Gastrocnemius medialis (tissue), 4 donors: ENCODE measurements around the gene GALM.

Experiments used
- POLR2A ChIP-seq, 2 donors: fragments of 450-650 bp; IDR thresholded peaks; one replicate each; pipeline ENCODE4 v1.6.1; 2017; ENCODE audit warnings: antibody characterized with exemption in 2 of 2, mild to moderate bottlenecking in 2 of 2, moderate library complexity in 2 of 2
- TF ChIP-seq, protein P1 (sequence below), 5 experiments: fragments of 450-650 bp in 3 of 5; fragments of 200-600 bp in 2 of 5; sonication (generic) in 2 of 5; IDR thresholded peaks in 4 of 5; conservative IDR thresholded peaks in 1 of 5; 1 replicate in 4 of 5; 2 replicates in 1 of 5; pipeline ENCODE4 v1.5.1; 2016 to 2019; ENCODE audit warnings: antibody characterized with exemption in 5 of 5, mild to moderate bottlenecking in 3 of 5, moderate library complexity in 3 of 5

DNA sequence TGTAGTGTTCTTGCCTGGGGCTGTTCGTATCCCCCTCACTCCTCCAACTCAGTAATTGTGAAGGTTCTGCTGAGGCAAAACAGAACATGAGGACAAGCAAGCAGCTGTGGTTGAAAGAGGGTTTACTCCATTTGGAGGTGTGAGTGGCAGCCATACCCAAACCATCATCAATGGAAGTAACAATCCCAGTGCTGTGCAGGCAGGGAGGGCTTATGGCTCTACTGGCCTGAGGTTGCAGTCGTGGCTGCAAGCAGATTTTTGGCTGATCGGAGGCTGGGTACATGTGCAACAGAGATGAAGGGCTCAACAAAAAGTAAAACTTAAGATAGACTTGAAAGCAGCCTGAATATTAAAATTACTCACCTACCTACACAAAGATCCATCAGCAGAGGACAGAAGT is 72.0 kb downstream of the GALM start:
- TF ChIP-seq, protein P1, sequence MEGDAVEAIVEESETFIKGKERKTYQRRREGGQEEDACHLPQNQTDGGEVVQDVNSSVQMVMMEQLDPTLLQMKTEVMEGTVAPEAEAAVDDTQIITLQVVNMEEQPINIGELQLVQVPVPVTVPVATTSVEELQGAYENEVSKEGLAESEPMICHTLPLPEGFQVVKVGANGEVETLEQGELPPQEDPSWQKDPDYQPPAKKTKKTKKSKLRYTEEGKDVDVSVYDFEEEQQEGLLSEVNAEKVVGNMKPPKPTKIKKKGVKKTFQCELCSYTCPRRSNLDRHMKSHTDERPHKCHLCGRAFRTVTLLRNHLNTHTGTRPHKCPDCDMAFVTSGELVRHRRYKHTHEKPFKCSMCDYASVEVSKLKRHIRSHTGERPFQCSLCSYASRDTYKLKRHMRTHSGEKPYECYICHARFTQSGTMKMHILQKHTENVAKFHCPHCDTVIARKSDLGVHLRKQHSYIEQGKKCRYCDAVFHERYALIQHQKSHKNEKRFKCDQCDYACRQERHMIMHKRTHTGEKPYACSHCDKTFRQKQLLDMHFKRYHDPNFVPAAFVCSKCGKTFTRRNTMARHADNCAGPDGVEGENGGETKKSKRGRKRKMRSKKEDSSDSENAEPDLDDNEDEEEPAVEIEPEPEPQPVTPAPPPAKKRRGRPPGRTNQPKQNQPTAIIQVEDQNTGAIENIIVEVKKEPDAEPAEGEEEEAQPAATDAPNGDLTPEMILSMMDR (IDR thresholded peaks at IDR 0.05 in 4 of 5, conservative IDR thresholded peaks at IDR 0.05 in 1 of 5) = no peak
- no peak for TF ChIP-seq POLR2A (IDR thresholded peaks at IDR 0.05)
